Hepatocyte (in vitro differentiated cells): ENCODE data around the gene WDCP.

Experiments used
- CTCF ChIP-seq: fragments of 200-600 bp; sonication (generic); IDR thresholded peaks from 2 replicates; pipeline ENCODE4 v1.5.1; 2016; ENCODE audit warnings: antibody characterized with exemption, mild to moderate bottlenecking; ENCODE audit not compliant: poor library complexity
- EZH2 ChIP-seq: fragments of 200-600 bp; sonication (generic); IDR thresholded peaks from 2 replicates; pipeline ENCODE4 v1.6.1; 2016; ENCODE audit warnings: antibody characterized with exemption, mild to moderate bottlenecking, borderline replicate concordance
- EZH2phosphoT487 ChIP-seq: fragments of 200-600 bp; sonication (generic); IDR thresholded peaks from one replicate; pipeline ENCODE4 v1.6.1; 2018; ENCODE audit warnings: antibody characterized with exemption, mild to moderate bottlenecking, low read depth, moderate library complexity; ENCODE audit not compliant: unreplicated experiment, severe bottlenecking

DNA sequence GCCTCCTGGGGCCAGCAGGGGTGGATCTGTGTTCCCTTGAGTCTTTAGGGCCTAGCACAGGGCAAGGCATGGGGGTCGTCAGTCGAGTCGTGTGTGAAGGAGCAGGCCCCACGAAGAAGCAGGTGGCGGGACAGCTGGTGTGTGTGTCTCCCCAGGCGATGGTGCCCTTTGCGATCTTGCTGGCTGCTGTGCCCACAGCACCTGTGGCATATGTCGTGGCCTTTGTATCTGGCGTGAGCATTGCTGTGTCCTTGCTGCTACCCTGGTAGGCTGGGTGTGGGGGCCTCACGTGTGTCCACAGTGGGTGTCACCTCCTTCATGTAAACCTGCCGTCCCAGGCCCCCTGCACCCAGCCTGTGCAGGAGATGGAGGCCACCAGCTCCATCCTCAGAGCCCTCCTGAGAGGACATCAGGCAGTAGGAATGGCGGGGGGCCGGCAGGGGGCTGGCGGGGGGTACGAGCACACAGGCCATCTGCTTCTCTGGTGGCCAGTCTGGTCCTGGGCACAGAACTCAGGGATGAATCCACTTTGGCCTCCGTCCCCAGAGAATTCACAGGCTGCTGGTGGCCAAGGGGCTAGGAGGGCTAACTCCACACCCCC is 24.1 kb downstream of the WDCP start:
- no peak for TF ChIP-seq CTCF
- TF ChIP-seq EZH2 = no peak
- no peak for TF ChIP-seq EZH2phosphoT487
